ENCODE measurements around the gene THBS2. TPM values are rescaled to one million over a fixed set of nuclear protein-coding genes. Genes with fewer than 3 reads are reported as not detected.
"Not testable (repeated sequence)": the region's sequence is repeated elsewhere in the genome, so short reads cannot be mapped to it uniquely, and the experiment has no call there.

Gene THBS2
- polyA plus RNA-seq, 6 donors from 2014 or later, result 0.05 to 0.13 (median 0.07) TPM; not detected in 2

GRCh38 chr6:169268276-169268675, 14.6 kb upstream of the THBS2 start:
- Mint-ChIP-seq H3K4me1 (no peaks in the 10 kb centered on the region), H3K36me3 (no peaks in the 10 kb centered on the region), H3K27ac (no peak overlapping the region), H3K9me3 (peaks cover 0 to 6% (median 1%) of the 10 kb centered on the region in 7 donors), H3K27me3 (peaks cover 5 to 12% (median 11%) of the 10 kb centered on the region in 3 donors), H3K4me3 (no peak overlapping the region)
- DNase-seq (no peak), ATAC-seq (ENCODE audit: low read depth in 2 of 2) (no peak)

GRCh38 chr6:169266746-169267591, 13.3 kb upstream of the THBS2 start:
- no peaks in the 10 kb centered on the region for H3K36me3 Mint-ChIP-seq
- no peaks in the 10 kb centered on the region for H3K4me1 Mint-ChIP-seq
- no peak for ATAC-seq (ENCODE audit: low read depth in 2 of 2)
- H3K27me3 Mint-ChIP-seq, result peaks cover 5 to 15% (median 13%) of the 10 kb centered on the region in 3 donors
- peaks cover 0 to 6% (median 1%) of the 10 kb centered on the region in 7 donors for H3K9me3 Mint-ChIP-seq
- H3K4me3 Mint-ChIP-seq, result no peak overlapping the region
- DNase-seq, result no peak
- H3K27ac Mint-ChIP-seq, result no peak overlapping the region

DNA sequence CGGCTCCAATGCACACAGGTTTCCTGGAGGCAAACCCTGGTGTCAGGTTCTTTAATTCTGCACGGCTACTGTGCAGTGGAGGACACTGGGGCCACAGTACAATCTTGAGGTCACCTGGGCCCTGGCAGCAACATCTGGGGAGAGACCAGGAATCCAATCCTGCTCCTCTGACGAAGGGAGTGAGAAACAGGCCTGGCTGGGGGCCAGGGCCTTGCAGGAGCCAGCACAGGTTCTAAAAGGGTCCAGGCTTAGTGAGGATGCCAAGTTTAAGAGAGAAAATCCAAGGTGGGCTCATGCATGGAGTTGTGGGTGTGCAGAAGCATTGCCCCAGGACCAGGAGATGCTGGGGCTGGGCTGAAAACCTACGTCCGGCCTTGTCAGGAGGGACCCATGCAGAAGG, 12.6 kb upstream of the THBS2 start:
- ATAC-seq (ENCODE audit: low read depth in 2 of 2) (no peak), DNase-seq (no peak)
- Mint-ChIP-seq H3K27me3 (peaks cover 5 to 17% (median 14%) of the 10 kb centered on the region in 3 donors), H3K4me3 (no peak overlapping the region), H3K27ac (no peak overlapping the region), H3K4me1 (no peaks in the 10 kb centered on the region), H3K9me3 (peaks cover 0 to 6% (median 1%) of the 10 kb centered on the region in 7 donors), H3K36me3 (no peaks in the 10 kb centered on the region)

- H3K27ac Mint-ChIP-seq, result no peak overlapping the region
- no peaks in the 10 kb centered on the region for H3K36me3 Mint-ChIP-seq
- DNase-seq (no peak), ATAC-seq (ENCODE audit: low read depth in 2 of 2) (no peak)
- H3K4me1 Mint-ChIP-seq, result no peaks in the 10 kb centered on the region
- peaks cover 0 to 6% (median 1%) of the 10 kb centered on the region in 7 donors for H3K9me3 Mint-ChIP-seq
- H3K4me3 Mint-ChIP-seq, result no peak overlapping the region
- H3K27me3 Mint-ChIP-seq, result peaks cover 8 to 23% (median 19%) of the 10 kb centered on the region in 3 donors
These were observed 12.0 kb upstream of the THBS2 start for GRCh38 chr6:169265486-169266131.

- H3K27ac Mint-ChIP-seq, result peak overlapping the region in 1 of 6 donors; percentile 59
- ATAC-seq (ENCODE audit: low read depth in 2 of 2) (no peak), DNase-seq (no peak)
- H3K9me3 Mint-ChIP-seq, result peaks cover 0 to 6% (median 1%) of the 10 kb centered on the region in 7 donors
- peaks cover 4 to 23% (median 14%) of the 10 kb centered on the region in 3 donors for H3K27me3 Mint-ChIP-seq
- peak overlapping the region in 1 of 8 donors; percentile 57 for H3K4me3 Mint-ChIP-seq
- no peaks in the 10 kb centered on the region for H3K36me3 Mint-ChIP-seq
- no peaks in the 10 kb centered on the region for H3K4me1 Mint-ChIP-seq
These were observed 10.4 kb upstream of the THBS2 start for GRCh38 chr6:169263836-169264608.

DNA sequence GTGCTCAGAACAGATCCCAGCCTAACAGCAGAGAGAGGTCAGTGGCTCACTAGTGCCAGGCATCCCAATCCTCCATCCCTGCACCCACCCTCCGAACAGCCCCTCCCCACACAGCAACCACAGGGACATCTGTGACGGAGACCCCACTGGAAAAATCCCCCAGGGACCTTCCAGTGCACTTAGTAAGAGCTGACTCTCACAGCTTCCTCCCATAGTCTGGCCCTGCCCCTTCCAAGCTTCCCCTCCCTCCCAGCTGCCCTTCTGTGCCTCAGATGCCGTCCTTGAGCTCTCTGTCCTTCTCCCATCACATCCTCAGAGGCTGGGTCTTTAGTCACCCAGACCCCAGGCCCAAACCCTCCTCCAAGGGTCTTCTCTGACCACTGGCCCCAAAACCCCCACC, 9.7 kb upstream of the THBS2 start:
- Mint-ChIP-seq H3K27ac (no peak overlapping the region), H3K4me1 (no peaks in the 10 kb centered on the region), H3K4me3 (no peak overlapping the region), H3K9me3 (peaks cover 0 to 8% (median 1%) of the 10 kb centered on the region in 7 donors), H3K36me3 (no peaks in the 10 kb centered on the region), H3K27me3 (peaks cover 6 to 23% (median 16%) of the 10 kb centered on the region in 3 donors)
- DNase-seq, result no peak
- ATAC-seq (ENCODE audit: low read depth in 2 of 2), result no peak

DNA sequence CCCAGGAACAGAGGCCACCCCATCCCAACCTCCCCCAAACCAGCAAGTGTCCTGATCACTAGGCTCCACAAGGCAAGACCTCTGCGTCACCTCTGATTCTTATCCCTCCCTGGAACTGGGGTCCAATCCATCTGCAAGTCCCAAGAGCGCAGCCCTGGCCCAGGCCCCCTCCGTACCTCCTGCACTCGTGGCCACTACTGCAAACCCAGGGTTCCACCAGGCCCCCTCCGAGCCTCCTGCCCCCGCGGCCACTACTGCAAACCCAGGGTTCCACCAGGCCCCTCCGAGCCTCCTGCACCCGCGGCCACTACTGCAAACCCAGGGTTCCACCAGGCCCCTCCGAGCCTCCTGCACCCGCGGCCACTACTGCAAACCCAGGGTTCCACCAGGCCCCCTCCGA, 9.0 kb upstream of the THBS2 start:
- H3K4me1 Mint-ChIP-seq; H3K27ac Mint-ChIP-seq; ATAC-seq (ENCODE audit: low read depth in 2 of 2); H3K4me3 Mint-ChIP-seq; DNase-seq; H3K9me3 Mint-ChIP-seq; H3K36me3 Mint-ChIP-seq: not testable (repeated sequence)
- peaks cover 10 to 25% (median 20%) of the 10 kb centered on the region in 3 donors for H3K27me3 Mint-ChIP-seq

DNA sequence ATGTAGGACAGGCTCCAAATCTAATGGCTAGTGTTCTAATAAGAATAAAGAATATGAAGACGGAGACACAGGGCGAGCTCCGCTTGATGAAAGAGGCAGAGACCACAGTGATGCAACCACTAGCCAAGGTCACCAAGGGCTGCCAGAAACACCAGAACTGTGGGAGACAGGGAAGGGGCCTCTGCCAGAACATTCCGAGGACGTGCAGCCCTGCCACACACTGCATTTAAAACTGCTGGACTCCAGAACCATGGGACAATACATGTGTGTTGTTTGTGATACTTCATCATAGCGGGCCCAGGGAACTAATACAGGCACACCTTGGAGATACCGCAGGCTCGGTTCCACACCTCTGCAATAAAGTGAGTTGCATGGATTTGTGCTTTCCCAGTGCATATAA, 2.9 kb upstream of the THBS2 start:
- Mint-ChIP-seq H3K4me1 (peaks cover 6 to 29% (median 26%) of the 10 kb centered on the region in 3 donors), H3K4me3 (no peak overlapping the region), H3K9me3 (peaks cover 2 to 14% (median 5%) of the 10 kb centered on the region in 7 donors), H3K27ac (no peak overlapping the region), H3K27me3 (peaks cover 59 to 68% (median 66%) of the 10 kb centered on the region in 3 donors), H3K36me3 (peaks cover 0 to 9% of the 10 kb centered on the region in 2 donors)
- no peak for DNase-seq
- no peak for ATAC-seq (ENCODE audit: low read depth in 2 of 2)

DNA sequence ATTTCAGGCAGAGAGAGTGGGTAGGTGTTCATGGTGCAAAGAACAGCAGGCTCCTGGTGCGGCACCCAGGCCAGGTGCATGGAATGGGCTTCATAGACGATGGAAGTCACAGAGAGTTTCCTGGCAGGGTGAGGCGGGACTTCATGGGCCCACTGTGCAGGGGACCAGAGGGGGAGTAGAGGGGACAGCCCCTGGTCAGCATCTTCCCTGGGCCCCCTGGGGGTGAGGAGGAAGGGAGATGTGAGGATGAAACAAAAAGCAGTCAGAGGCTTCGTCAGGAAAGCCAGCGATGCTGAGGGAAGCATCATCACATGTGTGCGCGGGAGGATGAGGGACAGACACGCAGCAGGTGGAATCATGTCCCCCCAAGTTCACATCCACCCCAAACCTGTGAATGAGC, 2.4 kb upstream of the THBS2 start:
- Mint-ChIP-seq H3K27ac (no peak overlapping the region), H3K9me3 (peaks cover 2 to 14% (median 5%) of the 10 kb centered on the region in 7 donors), H3K4me1 (peaks cover 6 to 29% (median 26%) of the 10 kb centered on the region in 3 donors), H3K27me3 (peaks cover 57 to 68% (median 67%) of the 10 kb centered on the region in 3 donors), H3K4me3 (no peak overlapping the region), H3K36me3 (peaks cover 0 to 9% of the 10 kb centered on the region in 2 donors)
- no peak for ATAC-seq (ENCODE audit: low read depth in 2 of 2)
- no peak for DNase-seq

DNA sequence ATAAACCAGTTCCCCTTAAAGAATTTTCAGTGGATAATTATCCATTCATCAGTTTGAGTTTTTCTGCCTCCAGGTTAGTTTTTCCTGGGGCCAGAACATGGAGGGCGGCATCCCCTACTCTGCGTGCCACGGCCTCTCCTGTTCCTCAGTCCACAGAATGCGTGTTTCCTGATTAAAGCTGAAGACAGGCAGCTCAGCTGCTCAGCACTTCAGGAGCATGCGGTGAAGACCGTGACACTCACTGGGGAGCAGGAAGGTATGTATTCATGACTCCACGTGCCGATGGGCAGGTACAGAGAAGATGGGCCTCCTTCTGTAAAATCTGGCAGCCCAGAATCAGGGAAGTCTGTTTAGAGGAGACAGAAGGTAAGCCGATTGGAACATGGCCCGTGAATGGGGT, 2.0 kb upstream of the THBS2 start:
- H3K4me3 Mint-ChIP-seq, result no peak overlapping the region

DNA sequence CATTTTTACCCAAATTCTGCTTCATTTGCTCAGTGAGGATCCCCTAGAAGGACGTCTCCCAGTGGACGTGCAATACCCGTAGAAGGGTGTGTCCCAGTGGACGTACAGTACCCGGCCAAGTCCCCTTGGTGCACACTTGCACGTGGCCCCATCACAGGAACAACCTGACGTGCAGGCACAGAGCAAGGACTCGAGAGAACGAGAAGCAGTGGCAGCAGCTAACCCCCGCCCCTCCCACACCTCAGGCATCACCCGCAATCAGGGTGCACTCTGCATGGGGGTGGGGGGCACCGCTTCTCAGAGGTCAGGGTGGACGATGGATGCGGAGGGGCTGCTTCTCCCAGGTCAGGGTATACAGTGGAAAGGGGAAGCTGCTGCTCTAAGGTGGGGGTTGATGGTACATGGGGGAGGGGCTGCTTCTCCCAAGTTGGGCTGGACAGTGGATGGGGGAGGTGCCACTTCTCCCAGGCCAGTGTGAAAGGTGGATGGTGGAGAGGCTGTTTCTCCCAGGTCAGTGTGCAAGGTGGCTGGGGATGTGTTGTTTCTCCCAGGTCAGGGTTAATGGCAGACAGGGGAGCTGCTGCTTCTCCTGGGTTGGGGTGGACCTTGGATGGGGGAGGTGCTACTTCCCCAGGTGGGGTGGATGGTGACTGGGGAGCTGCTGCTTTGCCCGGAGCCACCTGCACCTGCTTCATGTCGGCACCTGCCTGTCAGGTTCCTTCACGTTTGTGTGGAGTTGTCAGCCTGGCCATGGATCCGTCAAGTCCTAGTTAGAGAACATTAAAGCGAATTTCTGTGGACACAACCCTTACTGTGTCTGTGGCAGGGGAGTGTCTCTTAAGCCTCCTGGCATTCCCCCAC, 1.0 kb upstream of the THBS2 start:
- peak overlapping the region in 1 of 6 donors; percentile 56 for H3K27ac Mint-ChIP-seq
- H3K27me3 Mint-ChIP-seq, result peaks cover 65 to 72% (median 70%) of the 10 kb centered on the region in 3 donors
- no peak for ATAC-seq (ENCODE audit: low read depth in 2 of 2)
- peaks cover 0 to 9% of the 10 kb centered on the region in 2 donors for H3K36me3 Mint-ChIP-seq
- no peak for DNase-seq
- peaks cover 2 to 14% (median 5%) of the 10 kb centered on the region in 7 donors for H3K9me3 Mint-ChIP-seq
- H3K4me3 Mint-ChIP-seq, result peak overlapping the region in 4 of 8 donors; percentile 28 to 65 (median 48)
- peaks cover 6 to 29% (median 26%) of the 10 kb centered on the region in 3 donors for H3K4me1 Mint-ChIP-seq

More for the DNA sequence above, 2.0 kb upstream of the THBS2 start:
- ATAC-seq (ENCODE audit: low read depth in 2 of 2), result no peak
- Mint-ChIP-seq H3K27ac (no peak overlapping the region), H3K4me1 (peaks cover 6 to 29% (median 26%) of the 10 kb centered on the region in 3 donors), H3K36me3 (peaks cover 0 to 9% of the 10 kb centered on the region in 2 donors), H3K9me3 (peaks cover 2 to 14% (median 5%) of the 10 kb centered on the region in 7 donors), H3K27me3 (peaks cover 60 to 69% (median 67%) of the 10 kb centered on the region in 3 donors)
- no peak for DNase-seq

DNA sequence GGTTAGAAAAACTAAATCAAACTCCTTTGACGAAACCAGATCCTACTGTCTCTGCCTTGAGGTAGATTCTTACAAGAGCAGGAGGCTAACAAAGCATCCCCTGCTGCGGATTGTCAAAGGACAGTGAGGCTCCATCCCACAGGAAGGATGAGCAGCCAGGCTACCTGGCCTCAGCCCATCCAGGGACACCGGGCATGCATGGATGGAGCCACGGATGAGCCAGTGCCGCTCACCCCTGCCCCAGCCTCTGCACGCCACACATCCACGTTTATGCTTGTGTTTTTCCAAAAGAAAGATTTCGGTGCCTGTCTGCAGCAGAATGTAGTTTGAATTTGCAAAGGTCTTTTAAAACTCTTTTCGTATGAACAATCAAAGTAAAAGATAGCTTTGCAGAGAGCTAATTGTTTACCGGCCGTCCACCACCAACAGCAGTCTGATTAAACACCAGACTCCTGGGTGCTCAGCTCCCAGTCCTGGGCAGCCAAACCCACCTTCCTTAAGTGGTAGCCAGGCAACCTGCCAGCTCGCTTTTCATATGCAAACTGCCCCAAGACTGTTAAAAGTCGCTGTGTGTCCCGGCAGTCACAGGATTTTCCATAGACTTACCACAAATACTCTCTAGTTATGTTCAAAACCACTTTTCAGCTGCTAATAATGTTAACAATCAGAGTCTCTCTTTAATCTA, 999 bp downstream of the THBS2 start:
- peaks cover 6 to 29% (median 26%) of the 10 kb centered on the region in 3 donors for H3K4me1 Mint-ChIP-seq

More for the DNA sequence above, 999 bp downstream of the THBS2 start:
- peaks cover 0 to 9% of the 10 kb centered on the region in 2 donors for H3K36me3 Mint-ChIP-seq
- peak overlapping the region in 3 of 8 donors; percentile 57 to 84 (median 71) for H3K4me3 Mint-ChIP-seq
- H3K27ac Mint-ChIP-seq, result peak overlapping the region in 1 of 6 donors; percentile 49
- ATAC-seq (ENCODE audit: low read depth in 2 of 2) (no peak), DNase-seq (no peak)
- H3K27me3 Mint-ChIP-seq, result peaks cover 65 to 72% (median 69%) of the 10 kb centered on the region in 3 donors
- H3K9me3 Mint-ChIP-seq, result peaks cover 0 to 12% (median 5%) of the 10 kb centered on the region in 7 donors

Measured in naive B cell (primary cell).